Vagina (tissue), 2 donors: ENCODE results near the gene UBD. TPM values are rescaled to one million over a fixed set of nuclear protein-coding genes. Genes with fewer than 3 reads are reported as not detected.

Experiments used
- DNase-seq, 2 donors: peaks; one replicate each; pipeline ENCODE4 v3.0.0-alpha.2; 2017; ENCODE audit errors: extremely low spot score in 2 of 2
- H3K27ac ChIP-seq: fragments of 200-600 bp; sonication (generic); one replicate; pipeline ENCODE4 v1.5.1; 2019
- H3K27me3 ChIP-seq: fragments of 200-600 bp; sonication (generic); one replicate; pipeline ENCODE4 v1.5.1; 2019
- H3K36me3 ChIP-seq, 2 donors: fragments of 200-600 bp; sonication (generic); one replicate each; pipeline ENCODE4 v1.5.1; 2017 to 2019
- H3K4me1 ChIP-seq: fragments of 200-600 bp; sonication (generic); one replicate; pipeline ENCODE4 v1.5.1; 2019
- H3K4me3 ChIP-seq, 2 donors: fragments of 200-600 bp; sonication (generic); 1 replicate in 1 of 2; 2 replicates in 1 of 2; pipeline ENCODE4 v1.5.1; 2016 to 2019
- H3K9me3 ChIP-seq: fragments of 200-600 bp; sonication (generic); one replicate; pipeline ENCODE4 v1.5.1; 2019
- CTCF ChIP-seq, 3 experiments: fragments of 450-650 bp in 2 of 3; fragments of 200-600 bp in 1 of 3; sonication (generic) in 1 of 3; IDR thresholded peaks; one replicate each; pipeline ENCODE4 v1.5.1; 2017 to 2019; ENCODE audit warnings: antibody characterized with exemption in 3 of 3, mild to moderate bottlenecking in 2 of 3, moderate library complexity in 2 of 3
- POLR2A ChIP-seq, 2 donors: fragments of 450-650 bp; IDR thresholded peaks; one replicate each; pipeline ENCODE4 v1.6.1; 2017; ENCODE audit warnings: antibody characterized with exemption in 2 of 2, mild to moderate bottlenecking in 2 of 2, moderate library complexity in 2 of 2
- POLR2AphosphoS5 ChIP-seq, 2 donors: sonication (generic); formaldehyde crosslinking; IDR thresholded peaks; one replicate each; pipeline ENCODE4 v1.9.0; 2017; ENCODE audit warnings: antibody characterized with exemption in 2 of 2, mild to moderate bottlenecking in 2 of 2, low read depth in 1 of 2; ENCODE audit not compliant: insufficient read depth in 1 of 2
- intact Hi-C: fragments of 100-400 bp; cut with DNase I; formaldehyde crosslinking; loops from one replicate; pipeline ENCODE4 v1.15.1; 2023
- total RNA-seq: library from RNA; depleted of rRNA; stranded (reverse); fragments of >200 nt; gene quantifications from one replicate; pipeline ENCODE4 v1.2.3, GENCODE V29; 2016

Gene UBD
- total RNA-seq, 1 donor from 2014 or later = not detected

GRCh38 chr6:29564875-29565274 lies 5.3 kb upstream of the UBD start:
- Histone ChIP-seq H3K27ac (no peak overlapping the region), H3K36me3 (no peaks in the 10 kb centered on the region), H3K27me3 (no peaks in the 10 kb centered on the region), H3K4me1 (no peaks in the 10 kb centered on the region), H3K4me3 (no peak overlapping the region), H3K9me3 (no peaks in the 10 kb centered on the region)
- intact Hi-C loops = no loop called here
- no peak for DNase-seq
- TF ChIP-seq POLR2AphosphoS5 (IDR thresholded peaks at IDR 0.05; ENCODE audit: insufficient read depth in 1 of 2, low read depth in 1 of 2) = no peak
- no peak for TF ChIP-seq CTCF (IDR thresholded peaks at IDR 0.05)
- no peak for TF ChIP-seq POLR2A (IDR thresholded peaks at IDR 0.05)

- no peaks in the 10 kb centered on the region for H3K9me3 ChIP-seq
- no peaks in the 10 kb centered on the region for H3K36me3 ChIP-seq
- H3K27ac ChIP-seq = no peak overlapping the region
- no peak overlapping the region for H3K4me3 ChIP-seq
- intact Hi-C loops = no loop called here
- DNase-seq = no peak
- H3K27me3 ChIP-seq = no peaks in the 10 kb centered on the region
- no peaks in the 10 kb centered on the region for H3K4me1 ChIP-seq
- TF ChIP-seq CTCF (IDR thresholded peaks at IDR 0.05) (no peak), POLR2AphosphoS5 (IDR thresholded peaks at IDR 0.05; ENCODE audit: insufficient read depth in 1 of 2, low read depth in 1 of 2) (no peak), POLR2A (IDR thresholded peaks at IDR 0.05) (no peak)
Measured at GRCh38 chr6:29563435-29563965, 4.0 kb upstream of the UBD start.

GRCh38 chr6:29561606-29562181 lies 2.2 kb upstream of the UBD start:
- DNase-seq = no peak
- intact Hi-C loops = no loop called here
- Histone ChIP-seq H3K4me3 (no peak overlapping the region), H3K4me1 (no peaks in the 10 kb centered on the region), H3K36me3 (no peaks in the 10 kb centered on the region), H3K27me3 (no peaks in the 10 kb centered on the region), H3K9me3 (no peaks in the 10 kb centered on the region), H3K27ac (no peak overlapping the region)
- TF ChIP-seq CTCF (IDR thresholded peaks at IDR 0.05) (no peak), POLR2AphosphoS5 (IDR thresholded peaks at IDR 0.05; ENCODE audit: insufficient read depth in 1 of 2, low read depth in 1 of 2) (no peak), POLR2A (IDR thresholded peaks at IDR 0.05) (no peak)

- no peaks in the 10 kb centered on the region for H3K36me3 ChIP-seq
- intact Hi-C loops = no loop called here
- no peaks in the 10 kb centered on the region for H3K27me3 ChIP-seq
- no peaks in the 10 kb centered on the region for H3K4me1 ChIP-seq
- no peak for DNase-seq
- no peak overlapping the region for H3K27ac ChIP-seq
- H3K4me3 ChIP-seq = no peak overlapping the region
- H3K9me3 ChIP-seq = no peaks in the 10 kb centered on the region
- TF ChIP-seq POLR2A (IDR thresholded peaks at IDR 0.05) (no peak), POLR2AphosphoS5 (IDR thresholded peaks at IDR 0.05; ENCODE audit: insufficient read depth in 1 of 2, low read depth in 1 of 2) (no peak), CTCF (IDR thresholded peaks at IDR 0.05) (no peak)
Measured at GRCh38 chr6:29561091-29561490, 1.6 kb upstream of the UBD start.

- Histone ChIP-seq H3K4me1 (peaks cover 6% of the 10 kb centered on the region), H3K36me3 (no peaks in the 10 kb centered on the region), H3K27ac (no peak overlapping the region), H3K9me3 (no peaks in the 10 kb centered on the region), H3K4me3 (no peak overlapping the region), H3K27me3 (no peaks in the 10 kb centered on the region)
- no peak for DNase-seq
- TF ChIP-seq POLR2A (IDR thresholded peaks at IDR 0.05) (no peak), POLR2AphosphoS5 (IDR thresholded peaks at IDR 0.05; ENCODE audit: insufficient read depth in 1 of 2, low read depth in 1 of 2) (no peak), CTCF (IDR thresholded peaks at IDR 0.05) (no peak)
- intact Hi-C loops = no loop called here
Measured at GRCh38 chr6:29558439-29559079, 973 bp downstream of the UBD start.
